SIG-M5 (cell line): Measurements from ENCODE around the gene CDYL2.
"Not testable (repeated sequence)": the region's sequence is repeated elsewhere in the genome, so short reads cannot be mapped to it uniquely, and the experiment has no call there.

ENCODE experiments used
- DNase-seq: peaks from one replicate; lab custom pipeline; 2025; lab: John Stamatoyannopoulos, UW

CDYL2 gene

GRCh38 chr16:80743772-80744171, 60.6 kb downstream of the CDYL2 start:
- no peak for DNase-seq

DNA sequence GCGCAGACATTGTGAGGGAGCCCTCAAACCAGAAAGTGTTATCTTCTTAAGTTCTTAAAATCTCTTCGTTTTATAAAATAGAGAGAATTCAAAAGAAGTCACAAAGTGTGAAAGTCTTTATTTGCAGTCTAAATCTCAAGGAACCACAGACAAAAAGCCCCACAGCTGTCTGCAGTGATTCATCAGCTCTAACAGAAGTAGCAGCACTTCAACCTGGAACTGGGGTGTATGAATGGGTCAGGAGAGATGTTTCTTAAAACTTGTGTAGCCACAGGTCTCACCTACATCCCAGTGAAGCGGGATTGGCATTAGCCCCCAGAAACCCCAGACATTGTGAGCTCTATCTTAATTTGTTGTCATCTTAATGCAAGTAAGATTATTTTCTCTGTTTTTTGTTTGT, 61.1 kb downstream of the CDYL2 start:
- no peak for DNase-seq

- no peak for DNase-seq
Observed at GRCh38 chr16:80742331-80742730, 62.1 kb downstream of the CDYL2 start.

- DNase-seq, result no peak
Observed at GRCh38 chr16:80741724-80742123, 62.7 kb downstream of the CDYL2 start.

DNA sequence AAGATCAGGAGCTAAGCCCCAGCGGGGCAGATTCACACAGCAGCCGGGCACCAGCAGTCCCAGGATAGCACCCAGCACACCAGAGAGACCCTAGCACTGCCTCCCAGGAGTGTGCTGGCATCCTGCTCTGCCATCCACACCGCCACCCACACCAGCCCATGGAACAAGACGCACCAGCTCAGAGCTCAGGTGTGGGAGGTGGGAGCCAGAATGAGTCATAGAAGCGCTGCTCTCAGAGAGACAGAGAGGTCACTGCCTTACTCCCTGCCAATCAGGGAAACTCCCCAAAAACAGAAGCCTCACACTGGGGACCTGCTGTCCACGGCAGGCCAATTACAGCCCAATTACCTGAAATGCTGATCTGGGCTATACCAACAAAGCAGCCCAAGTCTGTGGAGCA, 64.9 kb downstream of the CDYL2 start:
- DNase-seq, result no peak

DNA sequence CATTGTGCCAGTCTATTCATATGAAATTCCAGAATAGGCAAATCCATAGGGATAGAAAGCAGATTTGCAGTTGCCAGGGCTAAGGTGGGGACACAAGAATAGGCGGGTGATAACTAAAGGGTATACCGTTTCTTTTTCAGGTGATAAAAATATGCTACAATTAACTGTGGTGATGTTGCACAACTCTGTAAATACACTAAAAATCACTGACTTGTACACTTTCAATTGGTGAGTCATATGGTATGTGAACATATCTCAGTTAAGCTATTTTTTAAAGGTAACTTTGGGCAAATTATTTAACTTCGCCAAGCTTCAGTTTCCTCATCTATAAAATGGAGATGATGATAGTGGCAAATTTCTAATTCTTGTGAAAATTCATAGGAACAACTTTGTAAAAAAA, 65.9 kb downstream of the CDYL2 start:
- no peak for DNase-seq

- DNase-seq, result no peak
Observed at GRCh38 chr16:80735846-80736245, 68.6 kb downstream of the CDYL2 start.

- DNase-seq, result no peak
Observed at GRCh38 chr16:80733407-80733806, 71.0 kb downstream of the CDYL2 start.

GRCh38 chr16:80731915-80732314, 72.5 kb downstream of the CDYL2 start:
- no peak for DNase-seq

GRCh38 chr16:80727066-80727763, 77.2 kb downstream of the CDYL2 start:
- DNase-seq, result not testable (repeated sequence)

DNA sequence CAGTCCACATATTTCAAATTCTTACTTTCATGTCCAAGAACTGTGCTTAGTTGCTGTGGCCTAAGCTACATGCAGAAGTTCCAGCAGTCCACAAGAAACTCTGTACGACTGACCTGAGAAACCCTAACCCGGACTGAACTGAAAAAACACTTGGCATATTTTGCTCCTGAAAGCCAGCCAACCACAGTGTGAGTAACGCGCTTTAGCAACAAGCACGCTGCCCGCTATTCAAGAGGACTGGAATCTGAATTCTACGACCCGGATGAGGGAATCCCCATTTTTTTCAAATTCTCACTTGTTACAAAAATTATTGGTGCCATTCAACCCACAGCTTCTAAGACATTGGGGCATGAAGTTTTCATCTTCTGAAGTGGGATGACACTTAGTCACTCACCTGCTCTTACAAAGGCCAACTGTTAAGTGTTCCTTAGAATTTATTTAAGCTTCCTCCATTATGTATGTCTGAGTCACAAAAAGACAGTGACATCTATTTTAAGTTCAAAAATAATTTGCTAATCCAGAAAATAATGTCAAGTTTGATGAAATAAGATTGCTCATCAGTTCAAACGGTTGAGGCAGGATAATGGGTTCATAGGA, 78.7 kb downstream of the CDYL2 start:
- DNase-seq, result no peak

- DNase-seq, result no peak
Observed at GRCh38 chr16:80723981-80724380, 80.4 kb downstream of the CDYL2 start.

DNA sequence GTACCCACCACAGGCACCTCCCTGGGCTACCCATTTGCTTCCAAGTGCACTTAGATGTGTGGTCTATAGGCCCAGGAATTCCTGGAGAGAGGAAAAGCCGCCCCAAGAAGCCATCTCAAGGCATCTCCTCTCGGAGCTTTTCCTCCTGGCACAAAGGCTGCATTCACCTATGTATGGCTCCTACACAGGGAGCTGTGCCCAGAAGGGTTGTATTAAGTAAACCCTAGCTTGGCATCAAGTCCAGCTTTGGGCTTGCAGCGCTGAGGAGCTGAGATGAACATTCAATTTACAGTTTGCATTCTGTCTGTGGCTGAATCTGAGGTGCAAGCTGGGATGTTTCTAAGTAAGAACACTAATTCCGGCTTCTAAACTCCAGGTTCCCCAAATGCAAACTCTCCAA, 81.3 kb downstream of the CDYL2 start:
- no peak for DNase-seq

- DNase-seq, result no peak
Observed at GRCh38 chr16:80720804-80721371, 83.5 kb downstream of the CDYL2 start.

- DNase-seq, result no peak
Observed at GRCh38 chr16:80719573-80719972, 84.8 kb downstream of the CDYL2 start.

GRCh38 chr16:80718480-80719220, 85.7 kb downstream of the CDYL2 start:
- DNase-seq, result no peak

DNA sequence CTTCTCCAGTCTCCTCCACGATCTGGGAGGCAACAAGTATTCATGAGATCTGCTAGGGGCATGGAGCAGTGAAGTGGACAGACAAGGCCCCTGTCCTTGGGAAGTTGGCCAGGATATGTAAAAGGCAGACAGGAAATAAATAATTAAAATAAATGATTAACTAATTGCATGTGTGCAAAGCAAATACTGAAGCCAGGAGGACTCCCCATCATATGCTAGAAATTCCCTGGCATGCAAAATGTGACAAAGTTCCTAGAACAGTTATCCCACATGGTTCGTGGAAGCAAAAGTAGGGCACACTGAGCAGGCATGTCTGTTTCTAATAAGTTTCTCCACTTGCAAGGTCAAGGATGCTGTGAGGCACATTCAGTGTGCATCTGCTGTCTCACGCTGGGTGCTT, 86.8 kb downstream of the CDYL2 start:
- no peak for DNase-seq

DNA sequence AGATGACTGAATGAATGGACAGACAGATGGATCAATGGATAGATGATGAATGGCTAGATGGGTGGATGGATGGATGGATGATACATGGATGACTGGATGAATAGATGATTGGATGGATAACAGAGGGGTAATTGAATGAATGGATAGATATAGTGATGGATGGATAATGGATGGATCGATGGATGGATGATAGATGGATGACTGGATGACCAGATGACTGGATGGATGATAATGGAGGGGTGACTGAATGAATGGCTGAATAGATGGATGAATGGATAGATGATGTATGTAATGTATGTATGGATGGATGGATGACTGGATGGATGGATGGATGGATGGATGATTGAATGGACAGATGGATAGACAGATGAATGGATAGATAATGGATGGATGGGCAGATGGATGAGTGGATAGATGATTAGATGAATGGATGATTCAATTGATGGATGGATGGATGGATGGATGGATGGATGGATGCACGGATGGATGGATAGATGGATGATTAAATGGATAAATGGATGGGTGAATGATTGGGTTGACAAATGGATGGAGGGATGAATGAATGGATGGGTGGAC, 87.7 kb downstream of the CDYL2 start:
- no peak for DNase-seq

DNA sequence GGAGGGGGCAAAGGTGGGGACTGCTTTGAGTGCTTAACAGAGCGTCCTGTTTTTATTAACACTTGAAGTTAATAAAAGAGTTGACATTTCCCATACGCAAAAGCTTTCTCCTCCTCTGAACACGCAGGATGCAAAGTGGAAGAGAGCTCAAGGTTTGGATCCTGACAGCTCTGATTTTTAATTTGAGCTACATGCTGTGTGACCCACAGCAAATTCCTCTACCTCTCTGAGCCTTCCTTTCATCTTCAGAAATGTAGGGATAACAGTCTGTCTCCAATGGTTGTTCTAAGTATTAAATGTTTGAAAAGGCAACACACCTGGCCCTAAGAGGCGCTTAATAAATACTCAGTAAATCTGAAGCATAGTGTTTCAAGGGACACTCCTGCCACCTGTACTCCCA, 93.0 kb downstream of the CDYL2 start:
- no peak for DNase-seq

DNA sequence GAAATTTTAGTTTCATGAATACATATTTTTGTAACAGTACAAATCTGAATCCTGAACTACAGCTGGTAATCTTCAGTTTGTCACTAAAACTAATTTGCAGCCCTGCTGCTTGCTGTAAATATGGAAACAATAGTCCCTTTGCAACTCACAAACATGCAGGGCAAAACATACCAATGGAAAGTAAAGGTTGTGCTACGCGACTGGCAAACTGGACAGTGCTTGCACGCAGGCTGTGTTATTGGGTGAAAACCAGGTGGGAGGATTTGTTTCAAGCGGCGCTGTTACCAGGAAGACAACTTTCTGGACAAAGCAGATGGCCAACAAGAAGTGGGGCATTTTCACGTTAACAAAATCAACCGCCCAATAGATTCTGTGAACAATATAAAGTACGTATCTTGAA, 93.5 kb downstream of the CDYL2 start:
- no peak for DNase-seq

- no peak for DNase-seq
Observed at GRCh38 chr16:80708823-80709222, 95.6 kb downstream of the CDYL2 start.

GRCh38 chr16:80707686-80708085, 96.7 kb downstream of the CDYL2 start:
- no peak for DNase-seq

GRCh38 chr16:80705596-80705995, 98.8 kb downstream of the CDYL2 start:
- DNase-seq, result no peak
